HCT116 (cell line): ENCODE data around the gene SPRN. TPM values are rescaled to one million over a fixed set of nuclear protein-coding genes. Genes with fewer than 3 reads are reported as not detected.

ENCODE experiments used
- ATAC-seq: fragments of 200-7000 bp; cut with Tn5 transposase; 2 replicates; pipeline ENCODE4 v1.9.1; 2020; ENCODE audit warnings: mild to moderate bottlenecking, moderate library complexity
- BruUV-seq: library from RNA; stranded (reverse); fragments of 400-500 nt; replicated peaks from 2 replicates; lab custom pipeline; 2021; lab: Mats Ljungman, UMichigan
- CTCF ChIA-PET: fragments of 300-600 bp; sonication (Branson Sonifier 250); formaldehyde crosslinking; loops from one replicate; lab custom pipeline; 2021; ENCODE audit warnings: antibody characterized with exemption; lab: Charles Lee
- POLR2A ChIA-PET: fragments of 300-600, 350-600 bp; sonication (Branson Sonifier 250); formaldehyde crosslinking; loops from one replicate; lab custom pipeline; 2021; ENCODE audit warnings: antibody characterized with exemption; lab: Charles Lee
- RAD21 ChIA-PET, 2 experiments: fragments of 300-600 bp; sonication (Branson Sonifier 250); formaldehyde crosslinking; loops; one replicate each; lab custom pipeline; 2023; ENCODE audit warnings: low total read pairs in 2 of 2; ENCODE audit not compliant: uncharacterized antibody in 2 of 2, unreplicated experiment in 2 of 2, low non-redundant PET in 1 of 2; lab: Charles Lee
- DNase-seq: peaks from one replicate; pipeline ENCODE4 v3.0.0-alpha.2; 2010; ENCODE audit warnings: low read depth, low spot score
- H2AFZ ChIP-seq: fragments of 200-600 bp; shearing (Covaris generic), sonication (generic); 2 replicates; pipeline ENCODE4 v1.6.1; 2017; ENCODE audit warnings: low read depth, mixed run types, mixed read lengths, antibody characterized with exemption, low read length; ENCODE audit not compliant: poor library complexity, severe bottlenecking
- H3K27ac ChIP-seq: 2 replicates; pipeline ENCODE4 v1.5.1; 2012; ENCODE audit warnings: low read depth, low read length
- H3K27me3 ChIP-seq: fragments of 200-600 bp; sonication (generic); 2 replicates; pipeline ENCODE4 v1.6.1; 2016; ENCODE audit warnings: mixed run types, low read length, mixed read lengths; ENCODE audit not compliant: insufficient read depth
- H3K36me3 ChIP-seq, 2 experiments: fragments of 200-500 bp in 1 of 2; fragments of 200-600 bp in 1 of 2; sonication (Bioruptor generic) in 1 of 2; sonication (generic) in 1 of 2; 2 replicates each; pipeline versions ENCODE4 v1.5.1 to v1.6.1; 2014 to 2016; ENCODE audit warnings: low read length in 2 of 2, inconsistent platforms in 1 of 2, mixed read lengths in 1 of 2, mixed run types in 1 of 2; ENCODE audit not compliant: insufficient read depth in 2 of 2, control insufficient read depth in 1 of 2
- H3K4me1 ChIP-seq, 2 experiments: fragments of 200-600 bp in 1 of 2; sonication (generic) in 1 of 2; 2 replicates each; pipeline versions ENCODE4 v1.5.1 to v1.6.1; 2012 to 2017; ENCODE audit warnings: low read length in 2 of 2, inconsistent platforms in 1 of 2, mild to moderate bottlenecking in 1 of 2, mixed read lengths in 1 of 2, mixed run types in 1 of 2, moderate library complexity in 1 of 2; ENCODE audit not compliant: insufficient read depth in 2 of 2, control insufficient read depth in 1 of 2
- H3K4me2 ChIP-seq: fragments of 200-600 bp; sonication (generic); 2 replicates; pipeline ENCODE4 v1.6.1; 2017; ENCODE audit warnings: mixed run types, low read length, mixed read lengths
- H3K4me3 ChIP-seq, 2 experiments: fragments of 200-600 bp in 1 of 2; sonication (generic) in 1 of 2; replicated peaks in 1 of 2; 2 replicates each; pipeline ENCODE4 v1.5.1; 2011 to 2016; ENCODE audit warnings: low read length in 2 of 2, control low read depth in 1 of 2, low read depth in 1 of 2, mild to moderate bottlenecking in 1 of 2, mixed read lengths in 1 of 2, mixed run types in 1 of 2
- H3K79me2 ChIP-seq: fragments of 200-600 bp; sonication (generic); 2 replicates; pipeline ENCODE4 v1.6.1; 2017; ENCODE audit warnings: mild to moderate bottlenecking, mixed run types, low read length, moderate library complexity, mixed read lengths; ENCODE audit not compliant: insufficient read depth
- H3K9ac ChIP-seq: fragments of 200-600 bp; sonication (generic); 2 replicates; pipeline ENCODE4 v1.6.1; 2016; ENCODE audit warnings: low read length, mixed read lengths
- H3K9me2 ChIP-seq: fragments of 200-600 bp; sonication (generic), shearing (Covaris generic); 2 replicates; pipeline ENCODE4 v1.6.1; 2017; ENCODE audit warnings: mixed run types, mild to moderate bottlenecking, moderate library complexity; ENCODE audit not compliant: insufficient read depth
- H3K9me3 ChIP-seq, 2 experiments: fragments of 200-500 bp in 1 of 2; fragments of 200-600 bp in 1 of 2; sonication (Bioruptor generic) in 1 of 2; sonication (generic) in 1 of 2; 2 replicates each; pipeline ENCODE4 v1.6.1; 2014 to 2017; ENCODE audit warnings: low read length in 2 of 2, mixed read lengths in 2 of 2, inconsistent platforms in 1 of 2, low read depth in 1 of 2, mild to moderate bottlenecking in 1 of 2, mixed run types in 1 of 2, moderate library complexity in 1 of 2; ENCODE audit not compliant: control insufficient read depth in 1 of 2, insufficient read depth in 1 of 2
- H4K20me1 ChIP-seq: fragments of 200-600 bp; sonication (generic), shearing (Covaris generic); 2 replicates; pipeline ENCODE4 v1.6.1; 2017; ENCODE audit warnings: mixed run types, mild to moderate bottlenecking, moderate library complexity; ENCODE audit not compliant: insufficient read depth
- ATF3 ChIP-seq: IDR thresholded peaks from 2 replicates; pipeline ENCODE4 v1.6.1; 2012
- CBX3 ChIP-seq: IDR thresholded peaks from 2 replicates; pipeline ENCODE4 v1.6.1; 2012; ENCODE audit warnings: low read depth
- CEBPB ChIP-seq: IDR thresholded peaks from 2 replicates; pipeline ENCODE4 v1.6.1; 2012; ENCODE audit warnings: low read depth
- EGR1 ChIP-seq: IDR thresholded peaks from 2 replicates; pipeline ENCODE4 v1.6.1; 2012; ENCODE audit warnings: low read depth
- ELF1 ChIP-seq: IDR thresholded peaks from 2 replicates; pipeline ENCODE4 v1.6.1; 2012; ENCODE audit warnings: low read depth, borderline replicate concordance
- EZH2 ChIP-seq: fragments of 200-600 bp; sonication (generic); IDR thresholded peaks from 2 replicates; pipeline ENCODE4 v1.6.1; 2017; ENCODE audit warnings: antibody characterized with exemption, mixed run types
- EZH2phosphoT487 ChIP-seq: fragments of 200-600 bp; IDR thresholded peaks from 2 replicates; pipeline ENCODE4 v1.6.1; 2018; ENCODE audit warnings: antibody characterized with exemption, borderline replicate concordance
- FOSL1 ChIP-seq: IDR thresholded peaks from 2 replicates; pipeline ENCODE4 v1.6.1; 2012; ENCODE audit warnings: low read depth
- POLR2A ChIP-seq: IDR thresholded peaks from 2 replicates; pipeline ENCODE4 v1.7.0; 2011; ENCODE audit warnings: borderline replicate concordance; ENCODE audit not compliant: insufficient read depth, insufficient read length; ENCODE audit errors: extremely low read depth
- POLR2AphosphoS5 ChIP-seq: IDR thresholded peaks from 2 replicates; pipeline ENCODE4 v1.6.1; 2011; ENCODE audit warnings: mild to moderate bottlenecking, low read depth, low read length, moderate library complexity
- RAD21 ChIP-seq: IDR thresholded peaks from 2 replicates; pipeline ENCODE4 v1.6.1; 2012; ENCODE audit warnings: low read depth, mild to moderate bottlenecking
- SIN3A ChIP-seq: IDR thresholded peaks from 2 replicates; pipeline ENCODE4 v1.6.1; 2012; ENCODE audit warnings: low read depth
- SP1 ChIP-seq: IDR thresholded peaks from 2 replicates; pipeline ENCODE4 v1.6.1; 2012; ENCODE audit warnings: low read depth
- SRF ChIP-seq: IDR thresholded peaks from 2 replicates; pipeline ENCODE4 v1.6.1; 2012; ENCODE audit warnings: low read depth
- YY1 ChIP-seq: IDR thresholded peaks from 2 replicates; pipeline ENCODE4 v1.6.1; 2011; ENCODE audit warnings: low read length, low read depth, moderate library complexity, mild to moderate bottlenecking; ENCODE audit not compliant: insufficient replicate concordance; ENCODE audit errors: extremely low read depth
- ZBTB33 ChIP-seq: IDR thresholded peaks from 2 replicates; pipeline ENCODE4 v1.6.1; 2011; ENCODE audit warnings: mild to moderate bottlenecking, low read length, moderate library complexity; ENCODE audit not compliant: insufficient replicate concordance; ENCODE audit errors: extremely low read depth
- ZFX ChIP-seq: fragments of 450-650 bp; IDR thresholded peaks from 2 replicates; pipeline ENCODE4 v1.6.1; 2017
- ZNF274 ChIP-seq: fragments of 200-500 bp; sonication (Bioruptor generic); IDR thresholded peaks from 2 replicates; pipeline ENCODE4 v1.6.1; 2014; ENCODE audit warnings: mild to moderate bottlenecking, low read depth, low read length, inconsistent platforms
- intact Hi-C: fragments of 100-400 bp; cut with micrococcal nuclease; formaldehyde crosslinking; loops from 2 replicates; pipeline ENCODE4 v1.10.0; 2022
- total RNA-seq: library from RNA; stranded (reverse); gene quantifications from one replicate; pipeline ENCODE4 v1.2.1, GENCODE V29; 2021; ENCODE audit not compliant: unreplicated experiment
- TF ChIP-seq, protein P1 (sequence below), 3 experiments: fragments of 200-600 bp in 1 of 3; sonication (generic) in 1 of 3; IDR thresholded peaks in 2 of 3; conservative IDR thresholded peaks in 1 of 3; 2 replicates each; pipeline ENCODE4 v1.5.1; 2012 to 2017; ENCODE audit warnings: low read depth in 2 of 3, low read length in 2 of 3, antibody characterized with exemption in 1 of 3, borderline replicate concordance in 1 of 3, control low read depth in 1 of 3, mild to moderate bottlenecking in 1 of 3, mixed read lengths in 1 of 3, mixed run types in 1 of 3, moderate library complexity in 1 of 3; ENCODE audit not compliant: insufficient read depth in 1 of 3
- TF ChIP-seq, protein P2 (sequence below): IDR thresholded peaks from 2 replicates; pipeline ENCODE4 v1.6.1; 2012

SPRN gene
- total RNA-seq, 1 experiment from 2014 or later = not detected

- Histone ChIP-seq H3K9me3 (peaks cover 0 to 3% of the 10 kb centered on the region in 2 experiments; a peak in 1 of 4 replicates), H3K4me3 (no peak overlapping the region), H2AFZ (no peak overlapping the region), H4K20me1 (no peaks in the 10 kb centered on the region), H3K4me1 (no peaks in the 10 kb centered on the region), H3K9ac (no peak overlapping the region), H3K9me2 (no peaks in the 10 kb centered on the region), H3K4me2 (no peak overlapping the region), H3K79me2 (no peaks in the 10 kb centered on the region), H3K27ac (no peak overlapping the region), H3K27me3 (no peaks in the 10 kb centered on the region), H3K36me3 (no peaks in the 10 kb centered on the region)
- CTCF ChIA-PET = no interaction called here
- RAD21 ChIA-PET = no interaction called here
- intact Hi-C loops = no loop called here
- TF ChIP-seq SP1 (no peak), ELF1 (no peak), FOSL1 (no peak), CBX3 (no peak), ATF3 (no peak), RAD21 (no peak), POLR2A (no peak), SIN3A (no peak), ZFX (no peak), CEBPB (no peak), YY1 (no peak), ZBTB33 (no peak), EGR1 (no peak), SRF (no peak), ZNF274 (no peak), POLR2AphosphoS5 (no peak), EZH2phosphoT487 (no peak), EZH2 (no peak)
- TF ChIP-seq, protein P1, sequence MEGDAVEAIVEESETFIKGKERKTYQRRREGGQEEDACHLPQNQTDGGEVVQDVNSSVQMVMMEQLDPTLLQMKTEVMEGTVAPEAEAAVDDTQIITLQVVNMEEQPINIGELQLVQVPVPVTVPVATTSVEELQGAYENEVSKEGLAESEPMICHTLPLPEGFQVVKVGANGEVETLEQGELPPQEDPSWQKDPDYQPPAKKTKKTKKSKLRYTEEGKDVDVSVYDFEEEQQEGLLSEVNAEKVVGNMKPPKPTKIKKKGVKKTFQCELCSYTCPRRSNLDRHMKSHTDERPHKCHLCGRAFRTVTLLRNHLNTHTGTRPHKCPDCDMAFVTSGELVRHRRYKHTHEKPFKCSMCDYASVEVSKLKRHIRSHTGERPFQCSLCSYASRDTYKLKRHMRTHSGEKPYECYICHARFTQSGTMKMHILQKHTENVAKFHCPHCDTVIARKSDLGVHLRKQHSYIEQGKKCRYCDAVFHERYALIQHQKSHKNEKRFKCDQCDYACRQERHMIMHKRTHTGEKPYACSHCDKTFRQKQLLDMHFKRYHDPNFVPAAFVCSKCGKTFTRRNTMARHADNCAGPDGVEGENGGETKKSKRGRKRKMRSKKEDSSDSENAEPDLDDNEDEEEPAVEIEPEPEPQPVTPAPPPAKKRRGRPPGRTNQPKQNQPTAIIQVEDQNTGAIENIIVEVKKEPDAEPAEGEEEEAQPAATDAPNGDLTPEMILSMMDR (IDR thresholded peaks at IDR 0.05 in 2 of 3, conservative IDR thresholded peaks at IDR 0.05 in 1 of 3; ENCODE audit: borderline replicate concordance in 1 of 3, insufficient read depth in 1 of 3, low read depth in 2 of 3, low read length in 2 of 3) = no peak
- TF ChIP-seq, protein P2, sequence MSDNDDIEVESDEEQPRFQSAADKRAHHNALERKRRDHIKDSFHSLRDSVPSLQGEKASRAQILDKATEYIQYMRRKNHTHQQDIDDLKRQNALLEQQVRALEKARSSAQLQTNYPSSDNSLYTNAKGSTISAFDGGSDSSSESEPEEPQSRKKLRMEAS = no peak
- DNase-seq = no peak
- no peak for ATAC-seq
- no TSS peak for BruUV-seq
- POLR2A ChIA-PET = no interaction called here
Observed at GRCh38 chr10:133444342-133445267, 20.2 kb upstream of the SPRN start.
